Measurements from ENCODE around the gene CD46. TPM values are rescaled to one million over a fixed set of nuclear protein-coding genes. Genes with fewer than 3 reads are reported as not detected.
A peak's percentile ranks its signal among the peaks of the same experiment; 100 is the strongest.

Gene CD46
- total RNA-seq, 3 donors from 2014 or later, result 203 to 283 (median 204) TPM

- H3K27ac ChIP-seq, result peak overlapping the region in 1 of 2 donors; percentile 26
- no peaks in the 10 kb centered on the region for H3K9me3 ChIP-seq
- peaks cover 3 to 17% of the 10 kb centered on the region in 2 donors for H3K4me1 ChIP-seq
These were observed 90.7 kb downstream of the CD46 start for GRCh38 chr1:207842506-207842905.

GRCh38 chr1:207844371-207844770 lies 92.5 kb downstream of the CD46 start:
- H3K36me3 ChIP-seq, result no peaks in the 10 kb centered on the region
- no peaks in the 10 kb centered on the region for H3K27me3 ChIP-seq
- peak overlapping the region; percentile 40 to 62 for H3K27ac ChIP-seq
- DNase-seq (ENCODE audit: low spot score in 2 of 2), result no peak
- peaks cover 0 to 8% of the 10 kb centered on the region in 2 donors for H3K4me1 ChIP-seq
- intact Hi-C loops (cut with DNase I; ENCODE audit: low total_unique reads), result no loop called here
- no peaks in the 10 kb centered on the region for H3K9me3 ChIP-seq
- no peak overlapping the region for H3K4me3 ChIP-seq
- TF ChIP-seq POLR2A (IDR thresholded peaks at IDR 0.05) (no peak), POLR2AphosphoS5 (IDR thresholded peaks at IDR 0.05) (no peak), CTCF (IDR thresholded peaks at IDR 0.05) (no peak)

More at GRCh38 chr1:207842506-207842905, 90.7 kb downstream of the CD46 start:
- intact Hi-C loops (cut with DNase I; ENCODE audit: low total_unique reads), result no loop called here
- TF ChIP-seq CTCF (IDR thresholded peaks at IDR 0.05) (no peak), POLR2A (IDR thresholded peaks at IDR 0.05) (no peak), POLR2AphosphoS5 (IDR thresholded peaks at IDR 0.05) (no peak)
- H3K36me3 ChIP-seq, result no peaks in the 10 kb centered on the region
- no peak for DNase-seq (ENCODE audit: low spot score in 2 of 2)
- no peaks in the 10 kb centered on the region for H3K27me3 ChIP-seq
- H3K4me3 ChIP-seq, result no peak overlapping the region

Other genes with a start within 250 kb of the CD46 start
- gene CR1L, start 106.9 kb upstream of the CD46 start, total RNA-seq, result not detected
- 10 to 100 TPM; 15.7 to 80.6 (median 22.2) TPM for gene CD34, start 159.1 kb downstream of the CD46 start, total RNA-seq

All from breast epithelium (tissue), 4 donors.